Peyer's patch (tissue), 4 donors: ENCODE measurements around the gene PAK2.
"Not testable (repeated sequence)": the region's sequence is repeated elsewhere in the genome, so short reads cannot be mapped to it uniquely, and the experiment has no call there.

ENCODE experiments used
- CTCF ChIP-seq, 6 experiments: fragments of 450-650 bp in 4 of 6; fragments of 200-600 bp in 2 of 6; sonication (generic) in 1 of 6; IDR thresholded peaks; one replicate each; pipeline ENCODE4 v1.5.1; 2017 to 2019; ENCODE audit warnings: antibody characterized with exemption in 6 of 6, mild to moderate bottlenecking in 3 of 6, moderate library complexity in 1 of 6
- POLR2A ChIP-seq, 2 donors: fragments of 450-650 bp; IDR thresholded peaks; one replicate each; pipeline ENCODE4 v1.5.1; 2017; ENCODE audit warnings: antibody characterized with exemption in 2 of 2, mild to moderate bottlenecking in 2 of 2, moderate library complexity in 2 of 2

GRCh38 chr3:196874511-196875094 is 134.9 kb downstream of the PAK2 start:
- not testable (repeated sequence) for TF ChIP-seq POLR2A, CTCF (IDR thresholded peaks at IDR 0.05)
